ENCODE measurements around the gene RPAIN.

GRCh38 chr17:5419959-5420653 is at the start of gene RPAIN:
- TF ChIP-seq EP300 (IDR thresholded peaks at IDR 0.05; ENCODE audit: borderline replicate concordance in 1 of 2, low read depth in 2 of 2, low read length in 2 of 2) (no peak), POLR2AphosphoS5 (IDR thresholded peaks at IDR 0.05; ENCODE audit: low read depth, low read length) (peak; percentile 99), EZH2 (IDR thresholded peaks at IDR 0.05; ENCODE audit: low read depth, low read length, severe bottlenecking) (no peak), HDAC2 (IDR thresholded peaks at IDR 0.05; ENCODE audit: borderline replicate concordance in 1 of 2, low read depth in 2 of 2, low read length in 2 of 2) (peak in 1 of 2 experiments; percentile 54; a peak in 1 of 4 replicates), ZNF274 (IDR thresholded peaks at IDR 0.05; ENCODE audit: borderline replicate concordance, extremely low read depth, low read length) (no peak), FOSL1 (IDR thresholded peaks at IDR 0.05; ENCODE audit: insufficient read depth, low read depth, low read length) (no peak), POLR2A (IDR thresholded peaks at IDR 0.05; ENCODE audit: control extremely low read depth in 1 of 2, low read depth in 2 of 2, low read length in 2 of 2) (peak; percentile 85 to 94), NRF1 (IDR thresholded peaks at IDR 0.05; ENCODE audit: low read depth, low read length) (no peak)
- TF ChIP-seq, protein P1, sequence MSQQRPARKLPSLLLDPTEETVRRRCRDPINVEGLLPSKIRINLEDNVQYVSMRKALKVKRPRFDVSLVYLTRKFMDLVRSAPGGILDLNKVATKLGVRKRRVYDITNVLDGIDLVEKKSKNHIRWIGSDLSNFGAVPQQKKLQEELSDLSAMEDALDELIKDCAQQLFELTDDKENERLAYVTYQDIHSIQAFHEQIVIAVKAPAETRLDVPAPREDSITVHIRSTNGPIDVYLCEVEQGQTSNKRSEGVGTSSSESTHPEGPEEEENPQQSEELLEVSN (IDR thresholded peaks at IDR 0.05), result no peak

Measured in H1 (cell line).